ENCODE measurements around the gene SASH1.

- TF ChIP-seq POLR2A (IDR thresholded peaks at IDR 0.05; ENCODE audit: low read depth, low read length) (no peak), POLR2AphosphoS5 (IDR thresholded peaks at IDR 0.05; ENCODE audit: low read depth, low read length) (no peak)
These were observed 92.7 kb downstream of the SASH1 start for GRCh38 chr6:148435386-148435785.
